Activated CD4-positive, alpha-beta T cell treated with anti-CD3 and anti-CD28 coated beads for 4 hours (primary cell): ENCODE results near the gene NINJ2.
"Not testable (repeated sequence)": the region's sequence is repeated elsewhere in the genome, so short reads cannot be mapped to it uniquely, and the experiment has no call there.

Source experiments
- DNase-seq, 2 donors: peaks; one replicate each; pipeline ENCODE4 v3.0.0-alpha.2; 2020

Gene NINJ2

GRCh38 chr12:583251-583869, 79.9 kb downstream of the NINJ2 start:
- DNase-seq = no peak

- DNase-seq = no peak
These were observed 81.5 kb downstream of the NINJ2 start for GRCh38 chr12:581746-582145.

- no peak for DNase-seq
These were observed 81.9 kb downstream of the NINJ2 start for GRCh38 chr12:581321-581720.

- no peak for DNase-seq
These were observed 82.4 kb downstream of the NINJ2 start for GRCh38 chr12:580813-581212.

GRCh38 chr12:579420-580110, 83.7 kb downstream of the NINJ2 start:
- no peak for DNase-seq

- no peak for DNase-seq
These were observed 84.4 kb downstream of the NINJ2 start for GRCh38 chr12:578748-579419.

- not testable (repeated sequence) for DNase-seq
These were observed 85.1 kb downstream of the NINJ2 start for GRCh38 chr12:577994-578747.

GRCh38 chr12:576615-577110, 86.6 kb downstream of the NINJ2 start:
- no peak for DNase-seq

- DNase-seq = peak; percentile 78 to 85
These were observed 87.2 kb downstream of the NINJ2 start for GRCh38 chr12:575948-576614.

- DNase-seq = no peak
These were observed 88.1 kb downstream of the NINJ2 start for GRCh38 chr12:575129-575502.

GRCh38 chr12:574475-575128, 88.6 kb downstream of the NINJ2 start:
- DNase-seq = no peak

GRCh38 chr12:573232-573631, 90.0 kb downstream of the NINJ2 start:
- no peak for DNase-seq

GRCh38 chr12:572532-572899, 90.7 kb downstream of the NINJ2 start:
- DNase-seq = no peak

GRCh38 chr12:571795-572531, 91.3 kb downstream of the NINJ2 start:
- no peak for DNase-seq

- no peak for DNase-seq
These were observed 92.1 kb downstream of the NINJ2 start for GRCh38 chr12:570921-571794.

- DNase-seq = no peak
These were observed 92.8 kb downstream of the NINJ2 start for GRCh38 chr12:570435-570920.

- peak; percentile 86 to 88 for DNase-seq
These were observed 93.3 kb downstream of the NINJ2 start for GRCh38 chr12:569803-570434.

GRCh38 chr12:569091-569676, 94.1 kb downstream of the NINJ2 start:
- no peak for DNase-seq

GRCh38 chr12:568486-568885, 94.8 kb downstream of the NINJ2 start:
- no peak for DNase-seq
